MCF 10A (cell line): Measurements from ENCODE around the gene DISP3. TPM values are rescaled to one million over a fixed set of nuclear protein-coding genes. Genes with fewer than 3 reads are reported as not detected.

Experiments
- BruUV-seq: library from RNA; stranded (reverse); fragments of 400-500 nt; replicated peaks from 2 replicates; lab custom pipeline; 2021; lab: Mats Ljungman, UMichigan
- CTCF ChIA-PET: fragments of 300-600 bp; sonication (Branson Sonifier 250); formaldehyde crosslinking; extraction: SDS; loops from one replicate; lab custom pipeline; 2021; ENCODE audit warnings: antibody characterized with exemption, inconsistent platforms; lab: Yijun Ruan, JAX
- POLR2A ChIA-PET: fragments of 300-600, 350-650 bp; sonication (Branson Sonifier 250); formaldehyde crosslinking; extraction: SDS; loops from one replicate; lab custom pipeline; 2020; ENCODE audit warnings: antibody characterized with exemption, inconsistent platforms; lab: Yijun Ruan, JAX
- DNase-seq: peaks from one replicate; pipeline ENCODE4 v3.0.0-alpha.2; 2018; ENCODE audit not compliant: unreplicated experiment
- H3K27ac Mint-ChIP-seq: one replicate; pipeline ENCODE4 v1.8.0; 2022; ENCODE audit warnings: mild to moderate bottlenecking, low read depth, mixed read lengths; ENCODE audit not compliant: unreplicated experiment
- H3K27me3 Mint-ChIP-seq: one replicate; pipeline ENCODE4 v1.8.0; 2022; ENCODE audit warnings: mixed read lengths; ENCODE audit not compliant: insufficient read depth, unreplicated experiment
- H3K36me3 Mint-ChIP-seq: one replicate; pipeline ENCODE4 v1.8.0; 2022; ENCODE audit warnings: mild to moderate bottlenecking, moderate library complexity, mixed read lengths; ENCODE audit not compliant: insufficient read depth, unreplicated experiment
- H3K4me1 Mint-ChIP-seq: one replicate; pipeline ENCODE4 v1.8.0; 2022; ENCODE audit warnings: mixed read lengths; ENCODE audit not compliant: insufficient read depth, unreplicated experiment
- H3K4me3 Mint-ChIP-seq: one replicate; pipeline ENCODE4 v1.8.0; 2022; ENCODE audit warnings: mild to moderate bottlenecking, moderate library complexity, mixed read lengths; ENCODE audit not compliant: unreplicated experiment
- H3K9me3 Mint-ChIP-seq: one replicate; pipeline ENCODE4 v1.8.0; 2022; ENCODE audit warnings: mixed read lengths; ENCODE audit not compliant: unreplicated experiment
- intact Hi-C: fragments of 100-400 bp; cut with micrococcal nuclease; formaldehyde crosslinking; loops from 2 replicates; pipeline ENCODE4 v1.14.1; 2022
- total RNA-seq: library from RNA; stranded (reverse); gene quantifications from 2 replicates; pipeline ENCODE4 v1.2.3, GENCODE V29; 2022
- TF ChIP-seq, protein P1 (sequence below): fragments of 200-600 bp; IDR thresholded peaks from one replicate; pipeline ENCODE4 v1.8.0; 2022; ENCODE audit warnings: antibody characterized with exemption, mild to moderate bottlenecking; ENCODE audit not compliant: unreplicated experiment

DISP3 gene
- total RNA-seq, 1 experiment from 2014 or later = 0.09 TPM

DNA sequence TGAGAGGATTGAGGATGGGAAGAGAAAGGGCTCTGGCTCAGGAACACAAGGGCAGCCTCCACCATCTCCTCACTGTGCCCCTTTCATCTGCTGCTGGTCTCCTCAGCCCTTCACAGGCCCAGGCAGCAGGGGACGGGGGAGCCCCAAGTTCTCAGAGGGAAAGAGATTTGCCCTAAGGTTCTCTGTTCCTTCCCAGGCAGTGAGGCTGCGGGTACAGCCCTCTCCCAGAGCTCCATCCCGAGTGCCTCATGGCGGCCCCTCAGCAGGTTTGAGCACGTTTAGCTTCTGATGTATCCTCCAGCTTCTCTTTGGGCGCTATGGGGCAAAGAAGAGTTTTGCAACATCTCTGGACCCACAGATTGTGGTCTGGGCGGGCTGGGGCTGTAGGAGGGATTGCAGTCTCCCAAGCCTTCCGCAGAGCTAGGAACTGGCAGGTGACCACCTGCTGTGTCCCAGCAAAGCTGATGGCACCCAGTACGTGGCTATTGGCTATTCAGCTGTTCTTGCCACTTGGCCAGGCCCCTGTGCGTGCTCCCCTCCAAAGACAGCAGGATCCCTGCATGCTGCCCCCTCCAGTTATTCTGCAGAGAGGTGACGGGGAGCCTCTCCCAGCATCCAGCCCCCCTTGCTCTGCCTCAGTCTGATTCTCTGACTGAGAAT, 10.1 kb downstream of the DISP3 start:
- TF ChIP-seq, protein P1, sequence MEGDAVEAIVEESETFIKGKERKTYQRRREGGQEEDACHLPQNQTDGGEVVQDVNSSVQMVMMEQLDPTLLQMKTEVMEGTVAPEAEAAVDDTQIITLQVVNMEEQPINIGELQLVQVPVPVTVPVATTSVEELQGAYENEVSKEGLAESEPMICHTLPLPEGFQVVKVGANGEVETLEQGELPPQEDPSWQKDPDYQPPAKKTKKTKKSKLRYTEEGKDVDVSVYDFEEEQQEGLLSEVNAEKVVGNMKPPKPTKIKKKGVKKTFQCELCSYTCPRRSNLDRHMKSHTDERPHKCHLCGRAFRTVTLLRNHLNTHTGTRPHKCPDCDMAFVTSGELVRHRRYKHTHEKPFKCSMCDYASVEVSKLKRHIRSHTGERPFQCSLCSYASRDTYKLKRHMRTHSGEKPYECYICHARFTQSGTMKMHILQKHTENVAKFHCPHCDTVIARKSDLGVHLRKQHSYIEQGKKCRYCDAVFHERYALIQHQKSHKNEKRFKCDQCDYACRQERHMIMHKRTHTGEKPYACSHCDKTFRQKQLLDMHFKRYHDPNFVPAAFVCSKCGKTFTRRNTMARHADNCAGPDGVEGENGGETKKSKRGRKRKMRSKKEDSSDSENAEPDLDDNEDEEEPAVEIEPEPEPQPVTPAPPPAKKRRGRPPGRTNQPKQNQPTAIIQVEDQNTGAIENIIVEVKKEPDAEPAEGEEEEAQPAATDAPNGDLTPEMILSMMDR = no peak
- H3K4me1 Mint-ChIP-seq = peaks cover 3% of the 10 kb centered on the region
- no peak overlapping the region for H3K27ac Mint-ChIP-seq
- BruUV-seq = no TSS peak
- H3K27me3 Mint-ChIP-seq = peaks cover 28% of the 10 kb centered on the region
- intact Hi-C loops = no loop called here
- H3K4me3 Mint-ChIP-seq = no peak overlapping the region
- H3K9me3 Mint-ChIP-seq = no peaks in the 10 kb centered on the region
- DNase-seq = no peak
- POLR2A ChIA-PET = no interaction called here
- H3K36me3 Mint-ChIP-seq = no peaks in the 10 kb centered on the region
- CTCF ChIA-PET = no interaction called here

DNA sequence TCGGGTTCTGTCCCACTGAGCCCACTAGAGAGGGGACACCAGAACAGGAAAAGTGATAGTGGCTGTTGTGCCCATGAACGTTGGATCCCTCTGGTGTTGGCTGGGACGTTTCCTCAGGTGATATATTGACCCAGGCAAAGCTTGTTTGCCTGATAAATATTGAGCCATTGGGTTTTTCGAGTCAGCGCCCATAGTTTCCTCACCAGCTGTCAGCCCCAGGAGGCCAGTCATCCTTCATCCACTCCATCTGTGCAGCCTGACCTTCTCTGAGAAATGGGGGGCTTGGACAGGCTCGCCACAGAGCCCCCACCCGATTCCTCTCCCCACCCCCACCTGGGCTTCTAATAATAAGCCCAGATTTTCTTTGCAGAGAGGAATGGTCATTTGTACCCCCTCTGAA, 13.3 kb downstream of the DISP3 start:
- ChIA-PET POLR2A (no interaction called here), CTCF (no interaction called here)
- peaks cover 4% of the 10 kb centered on the region for H3K27me3 Mint-ChIP-seq
- no peaks in the 10 kb centered on the region for H3K9me3 Mint-ChIP-seq
- H3K4me3 Mint-ChIP-seq = no peak overlapping the region
- TF ChIP-seq, protein P1 = no peak
- no peaks in the 10 kb centered on the region for H3K36me3 Mint-ChIP-seq
- H3K4me1 Mint-ChIP-seq = no peaks in the 10 kb centered on the region
- no peak for DNase-seq
- BruUV-seq = no TSS peak
- intact Hi-C loops = no loop called here
- no peak overlapping the region for H3K27ac Mint-ChIP-seq

DNA sequence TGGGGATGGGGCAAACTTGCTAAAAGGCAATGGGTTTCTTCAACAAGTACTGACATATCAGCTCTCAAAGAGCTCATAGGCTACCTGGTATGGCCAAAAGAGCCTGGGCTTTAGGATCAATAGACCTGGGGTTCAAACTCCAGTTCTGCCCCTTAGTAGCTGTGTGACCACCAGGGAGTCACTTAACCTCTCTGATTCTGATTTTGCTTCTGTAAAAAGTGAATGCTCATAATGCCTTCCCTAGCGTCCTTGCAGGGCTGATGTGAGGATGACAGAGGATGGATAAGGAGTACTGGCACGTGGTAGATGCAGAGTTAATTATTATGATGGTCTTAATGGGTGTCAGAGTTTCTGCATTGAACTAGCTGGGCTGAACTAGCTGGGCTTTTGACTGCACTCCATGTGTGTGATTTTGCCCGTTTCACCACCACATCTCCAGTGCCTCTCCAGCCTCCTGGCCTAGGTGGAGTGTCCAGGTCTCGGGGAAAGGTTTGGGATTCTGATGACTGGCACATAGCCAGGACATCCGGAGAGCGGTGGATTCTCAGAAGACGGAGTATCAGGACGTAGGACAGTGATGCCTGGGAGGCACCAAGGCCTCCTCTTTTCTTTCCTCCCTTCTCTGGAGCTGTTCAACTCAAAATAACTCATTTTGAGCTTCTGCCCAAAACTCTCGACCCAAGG, 15.2 kb downstream of the DISP3 start:
- no peaks in the 10 kb centered on the region for H3K4me1 Mint-ChIP-seq
- H3K9me3 Mint-ChIP-seq = no peaks in the 10 kb centered on the region
- intact Hi-C loops = no loop called here
- ChIA-PET CTCF (no interaction called here), POLR2A (no interaction called here)
- H3K27me3 Mint-ChIP-seq = peaks cover 5% of the 10 kb centered on the region
- no peak for DNase-seq
- BruUV-seq = no TSS peak
- H3K36me3 Mint-ChIP-seq = no peaks in the 10 kb centered on the region
- H3K27ac Mint-ChIP-seq = no peak overlapping the region
- TF ChIP-seq, protein P1 = no peak
- no peak overlapping the region for H3K4me3 Mint-ChIP-seq

DNA sequence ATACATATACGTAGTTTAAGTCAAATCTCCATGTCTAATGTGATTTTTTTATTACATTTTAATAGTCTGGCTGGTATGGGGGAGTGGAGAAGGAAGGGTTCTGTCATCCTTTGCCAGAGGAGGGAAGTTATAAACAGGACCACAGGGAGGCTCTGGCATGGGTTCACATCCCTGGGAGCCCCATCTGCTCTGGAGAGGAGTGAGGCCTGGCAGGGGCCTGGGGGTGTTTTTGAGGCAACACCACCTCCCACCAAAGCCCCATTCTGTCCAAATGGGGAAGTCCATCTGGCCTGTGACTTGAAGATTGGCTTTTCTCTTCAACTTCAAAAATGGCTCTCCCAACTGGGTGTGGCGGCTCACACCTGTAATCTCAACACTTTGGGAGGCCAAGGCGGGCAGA, 15.8 kb downstream of the DISP3 start:
- intact Hi-C loops = no loop called here

More for the DNA sequence above, 15.8 kb downstream of the DISP3 start:
- TF ChIP-seq, protein P1 = no peak
- Mint-ChIP-seq H3K4me3 (no peak overlapping the region), H3K27me3 (peaks cover 12% of the 10 kb centered on the region), H3K36me3 (no peaks in the 10 kb centered on the region), H3K27ac (no peak overlapping the region), H3K9me3 (no peaks in the 10 kb centered on the region), H3K4me1 (no peaks in the 10 kb centered on the region)
- DNase-seq = no peak
- CTCF ChIA-PET = no interaction called here
- BruUV-seq = no TSS peak
- POLR2A ChIA-PET = no interaction called here
